C4-2B (cell line): ENCODE measurements around the gene SLCO3A1.

Source experiments
- CTCF ChIP-seq: fragments of 450-650 bp; conservative IDR thresholded peaks from 2 replicates; pipeline ENCODE4 v1.5.1; 2017; ENCODE audit warnings: mild to moderate bottlenecking
- ZFX ChIP-seq: fragments of 450-650 bp; IDR thresholded peaks from 2 replicates; pipeline ENCODE4 v1.6.1; 2017

- TF ChIP-seq CTCF (no peak), ZFX (no peak)
These were observed 165.2 kb downstream of the SLCO3A1 start for GRCh38 chr15:92018535-92019239.
